Measurements from ENCODE around the gene TRIOBP.
"Not testable (repeated sequence)": the region's sequence is repeated elsewhere in the genome, so short reads cannot be mapped to it uniquely, and the experiment has no call there.

Gene TRIOBP

GRCh38 chr22:37696657-37697537 is at the start of gene TRIOBP:
Gene TRIOBP (plus strand): TSS chr22:37697048. CDS start chr22:37701366, 4,318 bp downstream.
- DNase-seq (ENCODE audit: low read depth in 2 of 3, low spot score in 2 of 3) = peak; percentile 64 to 83 (median 65)

GRCh38 chr22:37647317-37647716 is 49.5 kb upstream of the TRIOBP start:
- DNase-seq (ENCODE audit: low read depth in 2 of 3, low spot score in 2 of 3) = no peak

GRCh38 chr22:37647928-37648327 is 48.9 kb upstream of the TRIOBP start:
- no peak for DNase-seq (ENCODE audit: low read depth in 2 of 3, low spot score in 2 of 3)

GRCh38 chr22:37650463-37651136 is 46.2 kb upstream of the TRIOBP start:
- DNase-seq (ENCODE audit: low read depth in 2 of 3, low spot score in 2 of 3) = no peak

GRCh38 chr22:37654563-37655251 is 42.1 kb upstream of the TRIOBP start:
- no peak for DNase-seq (ENCODE audit: low read depth in 2 of 3, low spot score in 2 of 3)

GRCh38 chr22:37655252-37655563 is 41.6 kb upstream of the TRIOBP start:
- no peak for DNase-seq (ENCODE audit: low read depth in 2 of 3, low spot score in 2 of 3)

GRCh38 chr22:37656583-37656982 is 40.3 kb upstream of the TRIOBP start:
- not testable (repeated sequence) for DNase-seq (ENCODE audit: low read depth in 2 of 3, low spot score in 2 of 3)

GRCh38 chr22:37657590-37658132 is 39.2 kb upstream of the TRIOBP start:
- no peak for DNase-seq (ENCODE audit: low read depth in 2 of 3, low spot score in 2 of 3)

GRCh38 chr22:37658133-37659065 is 38.4 kb upstream of the TRIOBP start, which contains the start of gene PDXP:
Gene PDXP (plus strand): TSS chr22:37658723. CDS start chr22:37658783, 60 bp downstream.
- DNase-seq (ENCODE audit: low read depth in 2 of 3, low spot score in 2 of 3) = peak; percentile 96 to 97 (median 96)

GRCh38 chr22:37659066-37659896 is 37.6 kb upstream of the TRIOBP start:
- DNase-seq (ENCODE audit: low read depth in 2 of 3, low spot score in 2 of 3) = no peak

- no peak for DNase-seq (ENCODE audit: low read depth in 2 of 3, low spot score in 2 of 3)
These were observed 36.7 kb upstream of the TRIOBP start for GRCh38 chr22:37659897-37660708.

- no peak for DNase-seq (ENCODE audit: low read depth in 2 of 3, low spot score in 2 of 3)
These were observed 36.2 kb upstream of the TRIOBP start for GRCh38 chr22:37660709-37661045.

GRCh38 chr22:37661160-37661924 is 35.5 kb upstream of the TRIOBP start:
- no peak for DNase-seq (ENCODE audit: low read depth in 2 of 3, low spot score in 2 of 3)

GRCh38 chr22:37662039-37662438 is 34.8 kb upstream of the TRIOBP start:
- DNase-seq (ENCODE audit: low read depth in 2 of 3, low spot score in 2 of 3) = no peak

GRCh38 chr22:37663521-37664140 is 33.2 kb upstream of the TRIOBP start:
- DNase-seq (ENCODE audit: low read depth in 2 of 3, low spot score in 2 of 3) = no peak

- no peak for DNase-seq (ENCODE audit: low read depth in 2 of 3, low spot score in 2 of 3)
These were observed 32.4 kb upstream of the TRIOBP start for GRCh38 chr22:37664249-37665101.

GRCh38 chr22:37665487-37665886 is 31.4 kb upstream of the TRIOBP start:
- no peak for DNase-seq (ENCODE audit: low read depth in 2 of 3, low spot score in 2 of 3)
